Cardiac muscle cell (in vitro differentiated cells and primary cell): ENCODE data around the gene C4orf50. TPM values are rescaled to one million over a fixed set of nuclear protein-coding genes. Genes with fewer than 3 reads are reported as not detected.

ENCODE experiments used
- DNase-seq, 2 donors: peaks; one replicate each; pipeline versions ENCODE4 v3.0.0 to v3.0.0-alpha.2; 2010 to 2017; ENCODE audit warnings: low read depth in 1 of 2, low spot score in 1 of 2
- H3K27ac ChIP-seq: fragments of 200-600 bp; sonication (generic); 2 replicates; pipeline ENCODE4 v1.5.1; 2016
- H3K27me3 ChIP-seq: fragments of 200-600 bp; sonication (generic); 2 replicates; pipeline ENCODE4 v1.6.0; 2016; ENCODE audit warnings: control low read depth
- H3K36me3 ChIP-seq: fragments of 200-600 bp; sonication (generic); 2 replicates; pipeline ENCODE4 v1.5.1; 2016; ENCODE audit warnings: control low read depth
- H3K4me1 ChIP-seq: fragments of 200-600 bp; sonication (generic); 2 replicates; pipeline ENCODE4 v1.8.1; 2017; ENCODE audit warnings: low read depth, mild to moderate bottlenecking, mixed run types
- H3K4me3 ChIP-seq: fragments of 200-600 bp; sonication (generic); 2 replicates; pipeline ENCODE4 v1.5.1; 2016; ENCODE audit warnings: mild to moderate bottlenecking
- H3K9me3 ChIP-seq: fragments of 200-600 bp; sonication (generic); 2 replicates; pipeline ENCODE4 v1.5.1; 2017; ENCODE audit warnings: low read depth, mild to moderate bottlenecking, control low read depth
- polyA plus RNA-seq: library from polyadenylated mRNA; unstranded; fragments of >200 nt; fragmentation: Nextera tagmentation; extraction: Ambion mirVana; gene quantifications from 2 replicates; pipeline ENCODE4 v1.2.1, GENCODE V29; 2016
- total RNA-seq: library from RNA; depleted of rRNA; stranded (reverse); fragments of >200 nt; gene quantifications from 2 replicates; pipeline ENCODE4 v1.2.3, GENCODE V29; 2016
- TF ChIP-seq, protein P1 (sequence below): IDR thresholded peaks from 2 replicates; pipeline ENCODE4 v1.5.1; 2012; ENCODE audit warnings: low read depth, mild to moderate bottlenecking, low read length

The C4orf50 gene
- total and polyA plus RNA-seq, 2 experiments from 2014 or later, result 0.15 TPM; not detected in 1

DNA sequence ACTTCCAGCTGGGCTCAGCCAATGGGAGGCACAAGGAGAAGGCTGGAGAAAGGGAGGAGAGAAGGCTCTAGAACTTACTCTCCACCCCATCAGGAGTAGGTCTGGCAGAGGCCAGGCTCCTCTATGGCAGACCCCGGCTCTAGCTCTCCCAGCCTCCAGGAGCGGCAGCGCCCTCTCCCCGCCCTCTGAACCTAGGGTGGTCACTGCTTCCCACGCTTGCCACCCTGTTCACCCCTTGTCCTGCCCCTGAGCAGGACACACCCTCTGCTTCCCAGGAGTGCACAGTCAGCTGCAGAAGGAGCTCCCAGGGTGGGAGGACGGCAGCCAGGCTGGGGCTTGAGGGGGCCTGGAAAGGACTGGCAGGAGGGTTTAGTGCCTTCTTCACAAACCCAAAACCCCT lies 72.3 kb downstream of the C4orf50 start:
- TF ChIP-seq, protein P1, sequence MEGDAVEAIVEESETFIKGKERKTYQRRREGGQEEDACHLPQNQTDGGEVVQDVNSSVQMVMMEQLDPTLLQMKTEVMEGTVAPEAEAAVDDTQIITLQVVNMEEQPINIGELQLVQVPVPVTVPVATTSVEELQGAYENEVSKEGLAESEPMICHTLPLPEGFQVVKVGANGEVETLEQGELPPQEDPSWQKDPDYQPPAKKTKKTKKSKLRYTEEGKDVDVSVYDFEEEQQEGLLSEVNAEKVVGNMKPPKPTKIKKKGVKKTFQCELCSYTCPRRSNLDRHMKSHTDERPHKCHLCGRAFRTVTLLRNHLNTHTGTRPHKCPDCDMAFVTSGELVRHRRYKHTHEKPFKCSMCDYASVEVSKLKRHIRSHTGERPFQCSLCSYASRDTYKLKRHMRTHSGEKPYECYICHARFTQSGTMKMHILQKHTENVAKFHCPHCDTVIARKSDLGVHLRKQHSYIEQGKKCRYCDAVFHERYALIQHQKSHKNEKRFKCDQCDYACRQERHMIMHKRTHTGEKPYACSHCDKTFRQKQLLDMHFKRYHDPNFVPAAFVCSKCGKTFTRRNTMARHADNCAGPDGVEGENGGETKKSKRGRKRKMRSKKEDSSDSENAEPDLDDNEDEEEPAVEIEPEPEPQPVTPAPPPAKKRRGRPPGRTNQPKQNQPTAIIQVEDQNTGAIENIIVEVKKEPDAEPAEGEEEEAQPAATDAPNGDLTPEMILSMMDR, result no peak
- H3K4me3 ChIP-seq, result no peak overlapping the region
- H3K9me3 ChIP-seq, result no peaks in the 10 kb centered on the region
- no peaks in the 10 kb centered on the region for H3K4me1 ChIP-seq
- no peaks in the 10 kb centered on the region for H3K27me3 ChIP-seq
- no peak overlapping the region for H3K27ac ChIP-seq
- DNase-seq, result no peak
- no peaks in the 10 kb centered on the region for H3K36me3 ChIP-seq

DNA sequence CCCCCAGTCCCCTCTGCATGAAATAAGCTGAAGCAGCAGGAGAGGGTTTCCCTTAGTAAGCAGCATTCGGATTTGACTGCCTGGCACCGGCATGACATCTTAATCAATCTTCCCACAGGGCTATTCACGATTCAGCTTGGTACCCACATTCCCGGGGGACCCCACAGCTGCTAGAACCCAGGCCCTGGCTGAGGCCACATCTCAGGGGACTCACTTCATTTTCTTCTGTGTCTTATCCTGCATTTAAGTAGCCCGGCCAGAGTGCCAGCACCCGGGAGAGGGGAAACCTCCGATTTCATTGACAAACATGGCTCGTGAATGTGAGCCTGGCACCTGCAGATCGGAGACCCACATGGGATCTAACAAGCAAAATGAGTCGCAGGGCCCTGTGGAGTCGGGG lies 73.1 kb downstream of the C4orf50 start:
- no peaks in the 10 kb centered on the region for H3K27me3 ChIP-seq
- TF ChIP-seq, protein P1, result no peak
- no peak overlapping the region for H3K27ac ChIP-seq
- H3K36me3 ChIP-seq, result no peaks in the 10 kb centered on the region
- no peak for DNase-seq
- H3K9me3 ChIP-seq, result no peaks in the 10 kb centered on the region
- H3K4me3 ChIP-seq, result no peak overlapping the region
- H3K4me1 ChIP-seq, result no peaks in the 10 kb centered on the region

DNA sequence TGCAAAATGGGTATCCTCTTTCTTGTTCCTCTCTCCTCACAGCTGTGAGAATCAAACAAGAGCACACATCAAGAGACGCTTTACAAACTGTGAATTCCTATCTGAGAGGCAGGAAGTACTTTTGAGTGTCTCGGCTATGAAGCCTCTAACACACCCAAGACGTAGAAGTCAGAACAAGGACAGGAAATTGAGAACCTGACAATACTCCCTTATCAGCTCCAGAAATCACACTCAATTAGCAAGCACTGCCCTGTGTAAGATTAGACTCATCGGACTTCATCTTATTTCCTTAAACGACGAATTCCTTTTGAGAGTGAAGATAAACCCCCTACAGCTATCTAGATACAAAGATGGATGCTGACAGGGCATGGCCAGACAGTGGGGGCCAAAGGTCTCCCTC lies 74.7 kb downstream of the C4orf50 start:
- H3K27me3 ChIP-seq, result no peaks in the 10 kb centered on the region
- TF ChIP-seq, protein P1, result no peak

DNA sequence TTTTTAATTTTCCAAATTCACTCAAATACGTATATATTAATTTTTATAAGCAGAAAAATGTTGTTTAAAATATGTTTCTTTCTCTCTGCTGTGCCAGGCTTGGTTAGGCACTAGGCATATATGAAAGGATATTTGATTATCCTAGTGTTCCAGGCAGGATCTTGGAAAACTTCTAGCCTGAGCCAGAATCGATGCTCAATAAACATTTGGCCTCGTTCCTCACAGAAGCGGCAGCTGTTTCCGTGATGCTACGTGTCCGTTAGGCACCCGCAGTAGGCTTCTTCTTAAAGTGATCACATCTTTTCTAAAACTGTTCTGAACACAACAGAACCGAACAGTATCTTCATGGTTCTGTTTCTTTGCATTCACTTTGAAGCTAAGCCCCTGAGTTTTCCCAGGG lies 75.3 kb downstream of the C4orf50 start:
- Histone ChIP-seq H3K9me3 (no peaks in the 10 kb centered on the region), H3K4me3 (no peak overlapping the region), H3K27ac (no peak overlapping the region), H3K4me1 (no peaks in the 10 kb centered on the region), H3K27me3 (no peaks in the 10 kb centered on the region), H3K36me3 (no peaks in the 10 kb centered on the region)
- no peak for DNase-seq
- TF ChIP-seq, protein P1, result no peak

More for the DNA sequence above, 74.7 kb downstream of the C4orf50 start:
- no peak for DNase-seq
- Histone ChIP-seq H3K4me1 (no peaks in the 10 kb centered on the region), H3K36me3 (no peaks in the 10 kb centered on the region), H3K9me3 (no peaks in the 10 kb centered on the region), H3K4me3 (no peak overlapping the region), H3K27ac (no peak overlapping the region)

DNA sequence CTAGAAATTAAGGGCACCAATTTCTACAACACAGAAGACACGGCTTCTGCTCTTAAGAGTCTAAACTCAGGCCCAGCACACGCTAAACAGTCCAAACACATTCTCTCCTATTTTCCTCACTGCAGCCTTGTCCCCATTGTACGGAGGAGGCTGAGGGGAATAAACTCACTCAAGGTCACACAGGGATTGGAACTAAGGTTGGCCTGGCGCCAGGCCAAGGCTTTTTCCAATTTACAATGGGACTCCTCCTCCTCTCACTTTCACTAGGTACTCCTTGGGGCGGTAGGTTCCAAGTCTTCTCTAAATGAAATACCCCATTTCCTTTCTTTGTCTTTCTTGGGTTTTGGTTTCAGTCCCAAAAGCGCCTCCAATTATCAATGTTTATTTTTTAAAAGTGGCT lies 76.6 kb downstream of the C4orf50 start:
- no peak for DNase-seq

More for the DNA sequence above, 76.6 kb downstream of the C4orf50 start:
- TF ChIP-seq, protein P1, result no peak
- H3K27ac ChIP-seq, result no peak overlapping the region
- H3K4me3 ChIP-seq, result no peak overlapping the region
- no peaks in the 10 kb centered on the region for H3K4me1 ChIP-seq
- no peaks in the 10 kb centered on the region for H3K9me3 ChIP-seq
- no peaks in the 10 kb centered on the region for H3K27me3 ChIP-seq
- H3K36me3 ChIP-seq, result no peaks in the 10 kb centered on the region
